Smooth muscle cell (in vitro differentiated cells): Measurements from ENCODE around the gene PRKG1. TPM values are rescaled to one million over a fixed set of nuclear protein-coding genes. Genes with fewer than 3 reads are reported as not detected.

Experiments used
- DNase-seq: peaks from one replicate; lab custom pipeline; 2025; ENCODE audit not compliant: unreplicated experiment; lab: John Stamatoyannopoulos, UW
- H2AFZ ChIP-seq: fragments of 200-600 bp; sonication (generic); 2 replicates; pipeline ENCODE4 v1.6.0; 2016; ENCODE audit warnings: antibody characterized with exemption, low read depth, mild to moderate bottlenecking
- H3F3A ChIP-seq: fragments of 200-600 bp; sonication (generic); 2 replicates; pipeline ENCODE4 v1.6.0; 2017; ENCODE audit warnings: antibody characterized with exemption, low read depth
- H3K27ac ChIP-seq: fragments of 200-600 bp; sonication (generic); 2 replicates; pipeline ENCODE4 v1.5.1; 2016; ENCODE audit warnings: low read depth, mild to moderate bottlenecking
- H3K27me3 ChIP-seq: fragments of 200-600 bp; sonication (generic); 2 replicates; pipeline ENCODE4 v1.6.1; 2016; ENCODE audit warnings: low read depth, mild to moderate bottlenecking
- H3K36me3 ChIP-seq: fragments of 200-600 bp; sonication (generic); 2 replicates; pipeline ENCODE4 v1.5.1; 2016; ENCODE audit warnings: low read depth
- H3K4me1 ChIP-seq: fragments of 200-600 bp; sonication (generic); 2 replicates; pipeline ENCODE4 v1.5.1; 2016; ENCODE audit warnings: low read depth
- H3K4me2 ChIP-seq: fragments of 200-600 bp; sonication (generic); 2 replicates; pipeline ENCODE4 v1.6.0; 2016; ENCODE audit warnings: mild to moderate bottlenecking
- H3K4me3 ChIP-seq: fragments of 200-600 bp; sonication (generic); 2 replicates; pipeline ENCODE4 v1.5.1; 2016; ENCODE audit warnings: mild to moderate bottlenecking
- H3K79me2 ChIP-seq: fragments of 200-600 bp; sonication (generic); 2 replicates; pipeline ENCODE4 v1.6.0; 2016; ENCODE audit warnings: low read depth, mild to moderate bottlenecking
- H3K9ac ChIP-seq: fragments of 200-600 bp; sonication (generic); 2 replicates; pipeline ENCODE4 v1.6.0; 2016; ENCODE audit warnings: low read depth
- H3K9me3 ChIP-seq: fragments of 200-600 bp; sonication (generic); replicated peaks from 2 replicates; pipeline ENCODE4 v1.5.1; 2016; ENCODE audit warnings: low read depth
- H4K20me1 ChIP-seq: fragments of 200-600 bp; sonication (generic); 2 replicates; pipeline ENCODE4 v1.6.0; 2016; ENCODE audit warnings: low read depth
- CTCF ChIP-seq: fragments of 200-600 bp; sonication (generic); IDR thresholded peaks from 2 replicates; pipeline ENCODE4 v1.5.1; 2017; ENCODE audit warnings: borderline replicate concordance, mild to moderate bottlenecking, antibody characterized with exemption; ENCODE audit not compliant: insufficient read depth, poor library complexity, severe bottlenecking
- WGBS: methylation state at CpG from one replicate; pipeline ENCODE4 v1.1.7; 2016; ENCODE audit warnings: low lambda C conversion rate; 5-methylcytosine and 5-hydroxymethylcytosine counted together
- polyA plus RNA-seq: library from polyadenylated mRNA; unstranded; fragments of >200 nt; fragmentation: Nextera tagmentation; extraction: Ambion mirVana; gene quantifications from 2 replicates; pipeline ENCODE4 v1.2.1, GENCODE V29; 2016
- total RNA-seq: library from RNA; depleted of rRNA; stranded (reverse); fragments of >200 nt; gene quantifications from 2 replicates; pipeline ENCODE4 v1.2.3, GENCODE V29; 2014

Gene PRKG1
- total and polyA plus RNA-seq, 2 experiments from 2014 or later, result 7.2 to 13.4 TPM

GRCh38 chr10:51629934-51630639 is 555.8 kb downstream of the PRKG1 start:
- no peak overlapping the region for H3K4me3 ChIP-seq
- H3K27me3 ChIP-seq, result no peaks in the 10 kb centered on the region
- no peaks in the 10 kb centered on the region for H3K36me3 ChIP-seq
- no peak overlapping the region for H3K4me2 ChIP-seq
- DNase-seq, result no peak
- H3F3A ChIP-seq, result no peaks in the 10 kb centered on the region
- H3K27ac ChIP-seq, result no peak overlapping the region
- TF ChIP-seq CTCF, result no peak
- 82% methylated on average over 11 of the region's 11 CpGs for WGBS
- H3K4me1 ChIP-seq, result no peaks in the 10 kb centered on the region
- H2AFZ ChIP-seq, result no peak overlapping the region
- H3K9ac ChIP-seq, result no peak overlapping the region
- no peaks in the 10 kb centered on the region for H4K20me1 ChIP-seq
- H3K9me3 ChIP-seq, result no peaks in the 10 kb centered on the region
- H3K79me2 ChIP-seq, result no peaks in the 10 kb centered on the region

GRCh38 chr10:51630640-51631005 is 556.3 kb downstream of the PRKG1 start:
- no peak for TF ChIP-seq CTCF
- Histone ChIP-seq H3K27me3 (no peaks in the 10 kb centered on the region), H2AFZ (no peak overlapping the region), H3K9ac (no peak overlapping the region), H3K4me2 (no peak overlapping the region), H3K4me1 (no peaks in the 10 kb centered on the region), H3K4me3 (no peak overlapping the region), H3F3A (no peaks in the 10 kb centered on the region), H3K79me2 (no peaks in the 10 kb centered on the region), H3K27ac (no peak overlapping the region), H4K20me1 (no peaks in the 10 kb centered on the region), H3K36me3 (no peaks in the 10 kb centered on the region), H3K9me3 (no peaks in the 10 kb centered on the region)
- no peak for DNase-seq
- 86% methylated on average over 7 of the region's 7 CpGs for WGBS

- 93% methylated on average over 1 of the region's 1 CpG for WGBS
- no peaks in the 10 kb centered on the region for H4K20me1 ChIP-seq
- H3K27me3 ChIP-seq, result no peaks in the 10 kb centered on the region
These were observed 561.1 kb downstream of the PRKG1 start for GRCh38 chr10:51635436-51635835.

More at GRCh38 chr10:51635436-51635835, 561.1 kb downstream of the PRKG1 start:
- H2AFZ ChIP-seq, result no peak overlapping the region
- no peak for TF ChIP-seq CTCF
- no peak for DNase-seq
- H3K79me2 ChIP-seq, result no peaks in the 10 kb centered on the region
- H3K36me3 ChIP-seq, result no peaks in the 10 kb centered on the region
- no peak overlapping the region for H3K4me3 ChIP-seq
- no peak overlapping the region for H3K9ac ChIP-seq
- H3F3A ChIP-seq, result no peaks in the 10 kb centered on the region
- H3K4me1 ChIP-seq, result no peaks in the 10 kb centered on the region
- H3K4me2 ChIP-seq, result no peak overlapping the region
- no peak overlapping the region for H3K27ac ChIP-seq
- no peaks in the 10 kb centered on the region for H3K9me3 ChIP-seq
